Cardiac muscle cell (in vitro differentiated cells and primary cell): ENCODE measurements around the gene TNNT2. TPM values are rescaled to one million over a fixed set of nuclear protein-coding genes. Genes with fewer than 3 reads are reported as not detected.

ENCODE experiments used
- DNase-seq, 2 donors: peaks; one replicate each; pipeline versions ENCODE4 v3.0.0 to v3.0.0-alpha.2; 2010 to 2017; ENCODE audit warnings: low read depth in 1 of 2, low spot score in 1 of 2
- H3K27ac ChIP-seq: fragments of 200-600 bp; sonication (generic); 2 replicates; pipeline ENCODE4 v1.5.1; 2016
- H3K27me3 ChIP-seq: fragments of 200-600 bp; sonication (generic); 2 replicates; pipeline ENCODE4 v1.6.0; 2016; ENCODE audit warnings: control low read depth
- H3K36me3 ChIP-seq: fragments of 200-600 bp; sonication (generic); 2 replicates; pipeline ENCODE4 v1.5.1; 2016; ENCODE audit warnings: control low read depth
- H3K4me1 ChIP-seq: fragments of 200-600 bp; sonication (generic); 2 replicates; pipeline ENCODE4 v1.8.1; 2017; ENCODE audit warnings: low read depth, mild to moderate bottlenecking, mixed run types
- H3K4me3 ChIP-seq: fragments of 200-600 bp; sonication (generic); 2 replicates; pipeline ENCODE4 v1.5.1; 2016; ENCODE audit warnings: mild to moderate bottlenecking
- H3K9me3 ChIP-seq: fragments of 200-600 bp; sonication (generic); 2 replicates; pipeline ENCODE4 v1.5.1; 2017; ENCODE audit warnings: low read depth, mild to moderate bottlenecking, control low read depth
- polyA plus RNA-seq: library from polyadenylated mRNA; unstranded; fragments of >200 nt; fragmentation: Nextera tagmentation; extraction: Ambion mirVana; gene quantifications from 2 replicates; pipeline ENCODE4 v1.2.1, GENCODE V29; 2016
- total RNA-seq: library from RNA; depleted of rRNA; stranded (reverse); fragments of >200 nt; gene quantifications from 2 replicates; pipeline ENCODE4 v1.2.3, GENCODE V29; 2016
- TF ChIP-seq, protein P1 (sequence below): IDR thresholded peaks from 2 replicates; pipeline ENCODE4 v1.5.1; 2012; ENCODE audit warnings: low read depth, mild to moderate bottlenecking, low read length

The TNNT2 gene
- total and polyA plus RNA-seq, 2 experiments from 2014 or later = 7,232 to 9,291 TPM

DNA sequence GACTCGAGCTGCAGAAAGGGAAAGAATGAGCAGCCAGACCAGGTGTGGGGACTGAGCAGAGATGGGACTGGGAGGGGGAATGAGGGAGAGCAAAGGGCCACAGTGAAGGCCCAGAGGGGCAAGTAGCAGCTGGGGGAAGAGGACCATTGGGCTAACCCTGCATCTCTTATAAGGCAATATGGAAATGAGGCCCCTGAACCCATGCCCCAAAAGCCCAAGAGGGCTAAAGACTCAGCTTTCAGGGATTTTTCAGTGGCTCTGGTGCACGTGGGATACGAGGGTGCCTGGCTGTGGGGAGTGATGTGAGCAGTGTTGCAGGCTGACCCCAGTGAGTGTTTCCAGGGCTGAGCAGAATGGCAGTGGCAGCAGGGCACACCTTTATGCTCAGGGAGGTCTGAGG is 44.5 kb upstream of the TNNT2 start:
- DNase-seq = no peak
- TF ChIP-seq, protein P1, sequence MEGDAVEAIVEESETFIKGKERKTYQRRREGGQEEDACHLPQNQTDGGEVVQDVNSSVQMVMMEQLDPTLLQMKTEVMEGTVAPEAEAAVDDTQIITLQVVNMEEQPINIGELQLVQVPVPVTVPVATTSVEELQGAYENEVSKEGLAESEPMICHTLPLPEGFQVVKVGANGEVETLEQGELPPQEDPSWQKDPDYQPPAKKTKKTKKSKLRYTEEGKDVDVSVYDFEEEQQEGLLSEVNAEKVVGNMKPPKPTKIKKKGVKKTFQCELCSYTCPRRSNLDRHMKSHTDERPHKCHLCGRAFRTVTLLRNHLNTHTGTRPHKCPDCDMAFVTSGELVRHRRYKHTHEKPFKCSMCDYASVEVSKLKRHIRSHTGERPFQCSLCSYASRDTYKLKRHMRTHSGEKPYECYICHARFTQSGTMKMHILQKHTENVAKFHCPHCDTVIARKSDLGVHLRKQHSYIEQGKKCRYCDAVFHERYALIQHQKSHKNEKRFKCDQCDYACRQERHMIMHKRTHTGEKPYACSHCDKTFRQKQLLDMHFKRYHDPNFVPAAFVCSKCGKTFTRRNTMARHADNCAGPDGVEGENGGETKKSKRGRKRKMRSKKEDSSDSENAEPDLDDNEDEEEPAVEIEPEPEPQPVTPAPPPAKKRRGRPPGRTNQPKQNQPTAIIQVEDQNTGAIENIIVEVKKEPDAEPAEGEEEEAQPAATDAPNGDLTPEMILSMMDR = no peak
- Histone ChIP-seq H3K4me3 (no peak overlapping the region), H3K36me3 (peaks cover 4% of the 10 kb centered on the region), H3K27me3 (no peaks in the 10 kb centered on the region), H3K27ac (peak overlapping the region; percentile 96), H3K9me3 (no peaks in the 10 kb centered on the region), H3K4me1 (peaks cover 59% of the 10 kb centered on the region)

DNA sequence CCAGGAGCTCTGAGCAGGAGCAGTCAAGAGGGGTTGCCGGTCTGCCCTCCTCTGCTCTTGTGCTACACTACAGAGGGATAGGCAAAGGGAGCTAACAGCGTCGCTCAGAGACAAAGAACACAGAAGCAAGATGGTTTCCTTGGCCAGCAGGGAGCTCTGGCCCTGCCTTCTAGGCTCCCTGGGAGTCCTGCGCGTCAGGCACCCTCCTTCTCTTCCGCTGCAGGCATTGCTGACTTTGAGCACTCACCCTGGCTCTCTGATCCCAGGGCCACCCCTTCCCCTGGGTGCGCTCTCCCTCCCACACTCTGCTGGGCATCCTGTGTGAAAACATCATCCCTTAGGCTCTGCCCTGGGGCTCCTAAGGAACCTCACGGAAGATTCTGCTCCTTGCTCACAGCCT is 43.6 kb upstream of the TNNT2 start:
- H3K4me3 ChIP-seq = peak overlapping the region; percentile 48
- H3K27ac ChIP-seq = peak overlapping the region; percentile 96
- no peaks in the 10 kb centered on the region for H3K27me3 ChIP-seq
- TF ChIP-seq, protein P1 = no peak
- H3K4me1 ChIP-seq = peaks cover 61% of the 10 kb centered on the region
- H3K36me3 ChIP-seq = peaks cover 11% of the 10 kb centered on the region
- H3K9me3 ChIP-seq = no peaks in the 10 kb centered on the region
- no peak for DNase-seq

- Histone ChIP-seq H3K27me3 (no peaks in the 10 kb centered on the region), H3K36me3 (peaks cover 15% of the 10 kb centered on the region), H3K4me3 (peak overlapping the region; percentile 48), H3K27ac (peak overlapping the region; percentile 96), H3K9me3 (no peaks in the 10 kb centered on the region), H3K4me1 (peaks cover 61% of the 10 kb centered on the region)
- TF ChIP-seq, protein P1 = no peak
- DNase-seq = peak in 1 of 2 donors; percentile 61
Measured at GRCh38 chr1:201420608-201421002, 43.1 kb upstream of the TNNT2 start.

- H3K4me1 ChIP-seq = peaks cover 61% of the 10 kb centered on the region
- peak; percentile 29 to 87 for DNase-seq
Measured at GRCh38 chr1:201419746-201420607, 42.5 kb upstream of the TNNT2 start.

GRCh38 chr1:201419256-201419655 is 41.8 kb upstream of the TNNT2 start:
- Histone ChIP-seq H3K4me1 (peaks cover 63% of the 10 kb centered on the region), H3K9me3 (no peaks in the 10 kb centered on the region), H3K27ac (peak overlapping the region; percentile 96), H3K4me3 (peak overlapping the region; percentile 48), H3K27me3 (no peaks in the 10 kb centered on the region), H3K36me3 (peaks cover 29% of the 10 kb centered on the region)
- DNase-seq = no peak
- TF ChIP-seq, protein P1 = no peak

More at GRCh38 chr1:201419746-201420607, 42.5 kb upstream of the TNNT2 start:
- TF ChIP-seq, protein P1 = no peak
- Histone ChIP-seq H3K27ac (peak overlapping the region; percentile 96), H3K27me3 (no peaks in the 10 kb centered on the region), H3K36me3 (peaks cover 22% of the 10 kb centered on the region), H3K4me3 (peak overlapping the region; percentile 48), H3K9me3 (no peaks in the 10 kb centered on the region)
